KMS-11 (cell line): Measurements from ENCODE around the gene SPATA31E1.
"Not testable (repeated sequence)": the region's sequence is repeated elsewhere in the genome, so short reads cannot be mapped to it uniquely, and the experiment has no call there.

ENCODE experiments used
- H2AFZ ChIP-seq: fragments of 200-600 bp; sonication (generic); 2 replicates; pipeline ENCODE4 v1.6.1; 2016; ENCODE audit warnings: antibody characterized with exemption, mixed run types, low read depth
- H3K27ac ChIP-seq: fragments of 200-600 bp; sonication (generic); 2 replicates; pipeline ENCODE4 v1.6.1; 2016; ENCODE audit warnings: mild to moderate bottlenecking, mixed run types
- H3K27me3 ChIP-seq: fragments of 200-600 bp; sonication (generic); 2 replicates; pipeline ENCODE4 v1.6.1; 2017; ENCODE audit warnings: mild to moderate bottlenecking, low read depth, mixed run types, moderate library complexity; ENCODE audit not compliant: insufficient read depth
- H3K36me3 ChIP-seq: fragments of 200-600 bp; sonication (generic); 2 replicates; pipeline ENCODE4 v1.6.1; 2017; ENCODE audit warnings: mild to moderate bottlenecking, mixed run types; ENCODE audit not compliant: insufficient read depth
- H3K4me1 ChIP-seq: fragments of 200-600 bp; sonication (generic); 2 replicates; pipeline ENCODE4 v1.6.1; 2016; ENCODE audit warnings: mild to moderate bottlenecking, low read depth, mixed run types; ENCODE audit not compliant: poor library complexity, severe bottlenecking
- H3K4me2 ChIP-seq: fragments of 200-600 bp; sonication (generic); 2 replicates; pipeline ENCODE4 v1.7.0; 2016; ENCODE audit warnings: mild to moderate bottlenecking, mixed run types
- H3K4me3 ChIP-seq: fragments of 200-600 bp; sonication (generic); IDR thresholded peaks from 2 replicates; pipeline ENCODE4 v1.6.1; 2017; ENCODE audit warnings: low read depth, low read length, mixed read lengths; ENCODE audit not compliant: insufficient read depth
- H3K79me2 ChIP-seq: fragments of 200-600 bp; sonication (generic); 2 replicates; pipeline ENCODE4 v1.6.1; 2016; ENCODE audit warnings: low read depth, mixed run types; ENCODE audit not compliant: insufficient read depth
- H3K9ac ChIP-seq: fragments of 200-600 bp; sonication (generic); 2 replicates; pipeline ENCODE4 v1.6.1; 2016; ENCODE audit warnings: mild to moderate bottlenecking, mixed run types
- H4K20me1 ChIP-seq: fragments of 200-600 bp; sonication (generic); 2 replicates; pipeline ENCODE4 v1.6.1; 2016; ENCODE audit warnings: mild to moderate bottlenecking, mixed run types; ENCODE audit not compliant: insufficient read depth
- TF ChIP-seq, protein P1 (sequence below): fragments of 200-600 bp; sonication (generic); conservative IDR thresholded peaks from 2 replicates; pipeline ENCODE4 v1.6.1; 2017; ENCODE audit warnings: low read depth, mild to moderate bottlenecking, antibody characterized with exemption, low read length, moderate library complexity, mixed read lengths

Gene SPATA31E1

GRCh38 chr9:87840134-87840533, 42.5 kb upstream of the SPATA31E1 start:
- H3K9ac ChIP-seq, result no peak overlapping the region
- no peaks in the 10 kb centered on the region for H3K36me3 ChIP-seq
- no peak overlapping the region for H3K4me2 ChIP-seq
- no peaks in the 10 kb centered on the region for H3K27me3 ChIP-seq
- no peaks in the 10 kb centered on the region for H4K20me1 ChIP-seq
- H3K79me2 ChIP-seq, result no peaks in the 10 kb centered on the region
- no peak overlapping the region for H2AFZ ChIP-seq
- TF ChIP-seq, protein P1, sequence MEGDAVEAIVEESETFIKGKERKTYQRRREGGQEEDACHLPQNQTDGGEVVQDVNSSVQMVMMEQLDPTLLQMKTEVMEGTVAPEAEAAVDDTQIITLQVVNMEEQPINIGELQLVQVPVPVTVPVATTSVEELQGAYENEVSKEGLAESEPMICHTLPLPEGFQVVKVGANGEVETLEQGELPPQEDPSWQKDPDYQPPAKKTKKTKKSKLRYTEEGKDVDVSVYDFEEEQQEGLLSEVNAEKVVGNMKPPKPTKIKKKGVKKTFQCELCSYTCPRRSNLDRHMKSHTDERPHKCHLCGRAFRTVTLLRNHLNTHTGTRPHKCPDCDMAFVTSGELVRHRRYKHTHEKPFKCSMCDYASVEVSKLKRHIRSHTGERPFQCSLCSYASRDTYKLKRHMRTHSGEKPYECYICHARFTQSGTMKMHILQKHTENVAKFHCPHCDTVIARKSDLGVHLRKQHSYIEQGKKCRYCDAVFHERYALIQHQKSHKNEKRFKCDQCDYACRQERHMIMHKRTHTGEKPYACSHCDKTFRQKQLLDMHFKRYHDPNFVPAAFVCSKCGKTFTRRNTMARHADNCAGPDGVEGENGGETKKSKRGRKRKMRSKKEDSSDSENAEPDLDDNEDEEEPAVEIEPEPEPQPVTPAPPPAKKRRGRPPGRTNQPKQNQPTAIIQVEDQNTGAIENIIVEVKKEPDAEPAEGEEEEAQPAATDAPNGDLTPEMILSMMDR, result no peak
- no peaks in the 10 kb centered on the region for H3K4me1 ChIP-seq
- H3K4me3 ChIP-seq, result no peak overlapping the region
- no peak overlapping the region for H3K27ac ChIP-seq

DNA sequence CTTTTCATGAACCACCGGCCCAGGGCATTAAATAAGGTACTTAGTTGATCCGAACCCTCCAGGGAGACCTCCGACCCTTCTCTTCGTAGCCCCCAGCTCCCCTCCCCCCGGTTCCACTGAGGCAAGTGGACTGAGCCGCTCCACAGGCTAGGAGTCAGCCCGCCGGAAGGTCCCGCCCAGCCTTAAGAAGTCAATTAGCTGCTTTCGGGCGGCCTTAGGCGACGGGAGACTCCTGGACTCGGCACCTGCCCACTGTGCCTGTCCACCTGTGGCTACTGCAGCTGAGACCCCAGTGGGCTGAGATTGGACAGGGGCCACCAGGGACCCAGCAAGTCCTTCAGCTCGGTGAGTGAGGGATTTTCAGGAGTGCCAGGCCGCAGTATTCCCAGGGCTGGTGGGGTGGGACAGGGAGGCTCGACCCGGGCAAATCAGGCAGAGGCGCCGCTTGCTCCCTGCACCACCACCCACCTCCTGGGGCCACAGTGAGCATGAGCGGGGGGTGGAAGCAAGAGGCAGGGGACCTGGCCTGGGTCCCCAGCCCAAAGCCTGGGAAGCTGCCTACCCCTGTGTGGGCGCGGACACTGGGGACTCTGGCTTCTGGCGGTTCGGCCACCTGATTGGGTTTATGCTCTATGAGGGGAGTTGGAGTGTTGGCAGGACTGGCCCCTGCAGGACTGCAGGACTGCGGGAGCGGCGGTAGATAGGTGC, 39.6 kb upstream of the SPATA31E1 start:
- Histone ChIP-seq H3K4me2 (no peak overlapping the region), H3K4me1 (peaks cover 6% of the 10 kb centered on the region), H3K27me3 (no peaks in the 10 kb centered on the region), H4K20me1 (no peaks in the 10 kb centered on the region), H3K27ac (no peak overlapping the region), H3K9ac (no peak overlapping the region), H3K4me3 (no peak overlapping the region), H2AFZ (no peak overlapping the region), H3K36me3 (no peaks in the 10 kb centered on the region), H3K79me2 (no peaks in the 10 kb centered on the region)
- TF ChIP-seq, protein P1, result no peak

- TF ChIP-seq, protein P1, result no peak
Measured at GRCh38 chr9:87844506-87844905, 38.2 kb upstream of the SPATA31E1 start.

GRCh38 chr9:87847817-87848216, 34.9 kb upstream of the SPATA31E1 start:
- H3K4me1 ChIP-seq, H3K27ac ChIP-seq, H4K20me1 ChIP-seq, H3K4me2 ChIP-seq, H3K79me2 ChIP-seq, H3K4me3 ChIP-seq, H3K27me3 ChIP-seq, H3K9ac ChIP-seq, H3K36me3 ChIP-seq, H2AFZ ChIP-seq: not testable (repeated sequence)

More at GRCh38 chr9:87844506-87844905, 38.2 kb upstream of the SPATA31E1 start:
- Histone ChIP-seq H2AFZ (no peak overlapping the region), H3K27me3 (no peaks in the 10 kb centered on the region), H3K4me2 (no peak overlapping the region), H4K20me1 (no peaks in the 10 kb centered on the region), H3K36me3 (no peaks in the 10 kb centered on the region), H3K27ac (no peak overlapping the region), H3K79me2 (no peaks in the 10 kb centered on the region), H3K9ac (no peak overlapping the region), H3K4me1 (peaks cover 6% of the 10 kb centered on the region), H3K4me3 (no peak overlapping the region)

DNA sequence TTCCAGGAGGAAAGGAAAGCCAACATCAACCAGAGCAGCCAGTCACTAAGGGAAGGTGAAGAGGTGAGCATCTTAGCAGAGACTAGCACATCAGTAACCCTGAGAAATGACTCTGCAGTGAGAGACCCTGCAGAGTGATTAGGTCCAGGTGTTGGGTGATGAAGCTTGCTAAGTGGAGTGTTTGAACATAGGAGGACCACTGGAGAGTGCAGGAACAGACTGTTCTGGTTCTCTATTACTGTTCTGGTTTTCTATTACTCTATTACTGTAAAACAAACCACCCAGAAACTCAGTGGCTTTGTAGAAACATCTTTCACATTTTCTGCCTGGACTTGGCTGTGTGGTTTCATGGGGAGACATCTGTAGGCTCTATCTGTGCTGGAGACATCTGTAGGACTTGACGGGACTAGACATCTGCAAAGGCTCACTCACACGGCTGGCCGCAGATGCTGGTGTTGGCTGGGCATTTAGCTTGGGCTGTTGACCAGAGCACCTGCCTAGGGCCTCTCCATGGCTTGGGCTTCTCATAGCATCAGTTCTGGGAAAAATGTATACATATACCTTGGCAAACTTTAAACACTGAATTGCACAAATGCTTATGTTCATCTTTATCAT, 33.4 kb upstream of the SPATA31E1 start:
- H4K20me1 ChIP-seq, result no peaks in the 10 kb centered on the region
- H3K4me1 ChIP-seq, result peaks cover 6% of the 10 kb centered on the region
- H3K36me3 ChIP-seq, result no peaks in the 10 kb centered on the region
- H3K4me2 ChIP-seq, result no peak overlapping the region
- H3K27me3 ChIP-seq, result no peaks in the 10 kb centered on the region
- H3K9ac ChIP-seq, result no peak overlapping the region
- H3K4me3 ChIP-seq, result no peak overlapping the region
- H3K27ac ChIP-seq, result no peak overlapping the region
- TF ChIP-seq, protein P1, result no peak
- H2AFZ ChIP-seq, result no peak overlapping the region
- H3K79me2 ChIP-seq, result no peaks in the 10 kb centered on the region
